Endothelial cell of umbilical vein (primary cell): ENCODE results near the gene ACAD10.

Source experiments
- CTCF ChIP-seq, 2 donors: IDR thresholded peaks; 1 replicate in 1 of 2; 2 replicates in 1 of 2; pipeline ENCODE4 v1.5.1; 2011; ENCODE audit warnings: low read length in 2 of 2, mild to moderate bottlenecking in 2 of 2, moderate library complexity in 2 of 2, control low read depth in 1 of 2, inconsistent platforms in 1 of 2, low read depth in 1 of 2; ENCODE audit not compliant: insufficient read depth in 1 of 2; ENCODE audit errors: extremely low read depth in 1 of 2
- EZH2 ChIP-seq: IDR thresholded peaks from 2 replicates; pipeline ENCODE4 v1.6.1; 2012; ENCODE audit warnings: borderline replicate concordance, low read depth, mild to moderate bottlenecking, moderate library complexity, low read length, inconsistent platforms; ENCODE audit not compliant: severe bottlenecking
- JUN ChIP-seq: IDR thresholded peaks from 2 replicates; pipeline ENCODE4 v1.6.1; 2011; ENCODE audit warnings: borderline replicate concordance, low read depth; ENCODE audit not compliant: insufficient read length, insufficient read depth
- MYC ChIP-seq: IDR thresholded peaks from one replicate; pipeline ENCODE4 v1.6.1; 2011; ENCODE audit warnings: mild to moderate bottlenecking, low read depth, low read length
- POLR2A ChIP-seq: IDR thresholded peaks from 2 replicates; pipeline ENCODE4 v1.6.1; 2012; ENCODE audit warnings: low read depth, mild to moderate bottlenecking, control low read depth, low read length
- POLR2AphosphoS5 ChIP-seq: IDR thresholded peaks from 2 replicates; pipeline ENCODE4 v1.6.1; 2012; ENCODE audit warnings: low read depth, mild to moderate bottlenecking, control low read depth, low read length, moderate library complexity; ENCODE audit not compliant: insufficient read depth

GRCh38 chr12:111798182-111798581, 112.3 kb downstream of the ACAD10 start:
- TF ChIP-seq JUN (no peak), CTCF (IDR thresholded peaks at IDR 0.05; ENCODE audit: extremely low read depth in 1 of 2, insufficient read depth in 1 of 2, low read depth in 1 of 2, low read length in 2 of 2) (no peak), POLR2A (no peak), EZH2 (no peak), POLR2AphosphoS5 (no peak), MYC (no peak)
